ENCODE results near the gene FOXI2. TPM values are rescaled to one million over a fixed set of nuclear protein-coding genes. Genes with fewer than 3 reads are reported as not detected.

The FOXI2 gene
- total RNA-seq, 2 donors from 2014 or later = 0.78 TPM; not detected in 1

DNA sequence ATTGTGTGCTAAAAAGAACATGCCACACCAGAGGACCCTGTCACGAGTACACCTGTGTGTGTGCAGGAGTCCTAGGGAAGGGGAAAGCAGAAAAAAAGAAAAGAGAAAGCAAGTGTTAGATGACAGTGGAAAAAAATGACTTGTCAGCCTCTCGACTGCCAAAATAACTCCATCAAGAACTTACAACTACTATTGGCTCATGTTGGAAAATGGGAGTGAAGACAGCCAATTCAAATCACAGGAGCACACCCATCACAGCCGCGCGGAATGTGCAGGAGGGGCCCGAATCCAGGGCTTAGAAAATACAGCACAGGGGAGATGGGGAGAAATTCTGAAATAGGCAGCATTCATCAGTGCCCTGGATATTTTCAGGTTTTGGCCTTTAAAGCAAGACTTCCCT, 38.1 kb upstream of the FOXI2 start:
- no peak for DNase-seq (ENCODE audit: low spot score)
- no peak for ATAC-seq (ENCODE audit: insufficient number of reproducible peaks, low FRiP score, low read depth)
- TF ChIP-seq CTCF (IDR thresholded peaks at IDR 0.05) = no peak
- Histone ChIP-seq H3K36me3 (no peaks in the 10 kb centered on the region), H3K27me3 (replicated peaks; ENCODE audit: insufficient read depth) (no peaks in the 10 kb centered on the region), H3K4me1 (ENCODE audit: control insufficient read depth in 1 of 2, low read depth in 2 of 2) (no peaks in the 10 kb centered on the region), H3K4me3 (no peak overlapping the region), H3K27ac (no peak overlapping the region), H3K9me3 (no peaks in the 10 kb centered on the region)

DNA sequence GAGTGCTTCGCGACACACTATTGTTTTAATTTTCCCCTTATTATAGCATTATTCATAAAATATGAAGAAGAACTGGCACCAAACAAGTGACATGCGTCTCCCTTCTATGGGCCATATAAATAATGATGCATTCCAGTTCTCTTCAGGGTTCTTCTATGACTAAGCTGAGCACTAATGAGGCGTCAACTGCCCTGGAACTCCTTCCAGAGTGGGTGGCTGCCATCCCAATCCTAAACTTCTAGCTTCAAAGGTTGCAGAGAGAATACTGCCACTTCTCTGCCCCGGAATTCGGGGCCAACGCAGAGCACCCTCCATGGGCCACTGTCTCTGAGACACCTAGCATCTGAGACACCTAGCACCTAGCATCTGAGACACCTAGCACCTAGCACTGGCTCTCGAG, 37.7 kb upstream of the FOXI2 start:
- Histone ChIP-seq H3K4me1 (ENCODE audit: control insufficient read depth in 1 of 2, low read depth in 2 of 2) (no peaks in the 10 kb centered on the region), H3K36me3 (no peaks in the 10 kb centered on the region), H3K27ac (no peak overlapping the region), H3K27me3 (replicated peaks; ENCODE audit: insufficient read depth) (no peaks in the 10 kb centered on the region), H3K4me3 (no peak overlapping the region), H3K9me3 (no peaks in the 10 kb centered on the region)
- DNase-seq (ENCODE audit: low spot score) (no peak), ATAC-seq (ENCODE audit: insufficient number of reproducible peaks, low FRiP score, low read depth) (no peak)
- no peak for TF ChIP-seq CTCF (IDR thresholded peaks at IDR 0.05)

GRCh38 chr10:127702271-127702670, 34.7 kb upstream of the FOXI2 start:
- no peak overlapping the region for H3K4me3 ChIP-seq
- DNase-seq (ENCODE audit: low spot score) = no peak

DNA sequence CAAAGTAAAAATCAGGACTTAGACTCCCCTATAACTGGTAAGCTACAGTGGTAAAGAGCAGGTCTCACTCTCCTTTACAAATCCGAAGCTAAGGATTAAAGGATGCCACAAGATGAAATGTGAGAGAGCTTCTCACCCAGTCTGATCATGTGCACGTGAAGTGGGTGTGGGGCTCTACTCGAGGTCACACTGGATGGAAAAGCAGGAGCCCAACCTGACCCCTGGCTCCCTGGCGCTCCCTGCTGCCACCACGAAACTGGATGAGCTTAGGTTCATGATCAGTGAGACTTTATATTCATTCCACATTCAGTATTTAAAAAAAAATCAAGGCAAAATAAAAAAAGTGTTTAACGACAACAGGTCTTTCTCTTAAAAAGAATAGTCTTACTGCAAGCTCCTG, 21.7 kb upstream of the FOXI2 start:
- TF ChIP-seq CTCF (IDR thresholded peaks at IDR 0.05) = no peak
- ATAC-seq (ENCODE audit: insufficient number of reproducible peaks, low FRiP score, low read depth) = no peak
- DNase-seq (ENCODE audit: low spot score) = no peak
- Histone ChIP-seq H3K9me3 (no peaks in the 10 kb centered on the region), H3K4me1 (ENCODE audit: control insufficient read depth in 1 of 2, low read depth in 2 of 2) (no peaks in the 10 kb centered on the region), H3K27ac (no peak overlapping the region), H3K27me3 (replicated peaks; ENCODE audit: insufficient read depth) (no peaks in the 10 kb centered on the region), H3K4me3 (no peak overlapping the region), H3K36me3 (no peaks in the 10 kb centered on the region)

More at GRCh38 chr10:127702271-127702670, 34.7 kb upstream of the FOXI2 start:
- TF ChIP-seq CTCF (IDR thresholded peaks at IDR 0.05) = no peak
- Histone ChIP-seq H3K27me3 (replicated peaks; ENCODE audit: insufficient read depth) (no peaks in the 10 kb centered on the region), H3K36me3 (no peaks in the 10 kb centered on the region), H3K27ac (no peak overlapping the region), H3K9me3 (no peaks in the 10 kb centered on the region), H3K4me1 (ENCODE audit: control insufficient read depth in 1 of 2, low read depth in 2 of 2) (no peaks in the 10 kb centered on the region)
- no peak for ATAC-seq (ENCODE audit: insufficient number of reproducible peaks, low FRiP score, low read depth)

DNA sequence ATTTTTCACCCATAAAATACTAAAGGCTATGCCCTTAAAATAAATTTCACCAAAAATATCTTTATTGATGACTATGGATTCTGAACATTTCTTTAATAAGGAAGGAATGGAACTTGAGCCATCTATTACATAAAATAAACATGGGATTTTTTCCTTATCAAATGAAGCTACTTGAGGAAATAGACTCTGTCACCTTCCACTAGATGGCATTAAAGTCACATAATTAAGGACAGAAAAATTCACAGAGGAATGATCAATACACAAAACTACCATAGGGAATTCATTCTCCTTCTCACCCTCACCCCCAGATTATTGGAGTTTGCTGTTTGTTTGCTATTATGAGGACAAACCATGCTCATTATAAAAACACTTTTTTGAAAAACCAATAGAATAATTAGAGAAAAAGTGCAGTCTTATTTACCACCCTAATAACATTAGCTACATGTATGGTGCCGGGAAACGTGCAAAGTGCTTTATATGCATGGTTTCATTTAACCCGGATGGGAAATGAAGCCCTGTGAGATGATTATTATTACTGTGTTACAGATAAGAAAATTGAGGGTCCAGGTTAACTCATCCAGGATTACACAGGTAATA, 21.1 kb upstream of the FOXI2 start:
- H3K4me1 ChIP-seq (ENCODE audit: control insufficient read depth in 1 of 2, low read depth in 2 of 2) = no peaks in the 10 kb centered on the region
- TF ChIP-seq CTCF (IDR thresholded peaks at IDR 0.05) = no peak
- H3K9me3 ChIP-seq = no peaks in the 10 kb centered on the region
- H3K27ac ChIP-seq = no peak overlapping the region
- ATAC-seq (ENCODE audit: insufficient number of reproducible peaks, low FRiP score, low read depth) (no peak), DNase-seq (ENCODE audit: low spot score) (no peak)
- H3K36me3 ChIP-seq = no peaks in the 10 kb centered on the region
- H3K4me3 ChIP-seq = no peak overlapping the region
- no peaks in the 10 kb centered on the region for H3K27me3 ChIP-seq (replicated peaks; ENCODE audit: insufficient read depth)
